ENCODE measurements around the gene MAML3.

DNA sequence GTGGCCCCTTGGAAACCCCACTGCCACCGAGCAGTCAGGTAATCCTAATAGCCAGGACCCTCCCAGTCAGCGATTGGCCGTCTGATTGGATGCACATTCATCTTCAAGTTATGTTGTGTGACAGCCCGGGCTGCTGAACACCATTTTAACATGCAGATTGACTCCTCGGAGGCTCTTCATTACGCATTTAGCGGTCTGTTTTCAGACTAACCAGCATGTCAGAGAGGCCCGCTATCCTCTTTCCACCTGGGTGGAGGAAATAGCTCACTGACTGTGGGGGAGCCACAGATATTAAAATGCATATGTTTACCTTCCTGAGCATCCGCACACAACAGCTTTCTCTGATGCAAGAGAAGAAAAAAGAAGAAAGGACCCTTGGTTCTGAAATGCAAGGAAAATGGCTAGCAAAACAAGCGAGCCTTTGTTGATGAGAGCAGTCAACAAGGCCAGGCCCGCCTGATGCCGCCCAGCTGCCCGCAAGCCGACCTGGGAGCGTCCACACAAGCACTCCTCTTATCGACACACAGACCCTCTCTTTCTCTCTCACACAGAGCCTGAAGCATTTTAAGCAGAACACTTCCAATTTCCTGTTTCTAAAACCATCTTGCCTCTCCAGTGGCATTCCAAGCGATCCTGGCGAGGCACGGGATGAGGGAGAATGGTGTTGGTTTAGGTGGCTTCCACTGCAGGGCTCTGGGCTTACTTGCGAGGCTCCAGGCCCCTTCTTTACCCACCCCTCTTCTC is 370.1 kb downstream of the MAML3 start:
- TF ChIP-seq BHLHE40 (IDR thresholded peaks at IDR 0.05; ENCODE audit: borderline replicate concordance) (no peak), SP1 (IDR thresholded peaks at IDR 0.05) (no peak), L3MBTL2 (conservative IDR thresholded peaks at IDR 0.05) (no peak), FOXK2 (IDR thresholded peaks at IDR 0.05) (no peak), NFRKB (IDR thresholded peaks at IDR 0.05) (no peak), FOXA1 (IDR thresholded peaks at IDR 0.05) (no peak)
